Dedifferentiated amniotic fluid mesenchymal stem cell (primary cell): ENCODE results near the gene ATAT1.

Experiments
- DNase-seq: peaks from one replicate; pipeline ENCODE4 v3.0.0-alpha.2; 2016; ENCODE audit errors: extremely low spot score

Gene ATAT1

DNA sequence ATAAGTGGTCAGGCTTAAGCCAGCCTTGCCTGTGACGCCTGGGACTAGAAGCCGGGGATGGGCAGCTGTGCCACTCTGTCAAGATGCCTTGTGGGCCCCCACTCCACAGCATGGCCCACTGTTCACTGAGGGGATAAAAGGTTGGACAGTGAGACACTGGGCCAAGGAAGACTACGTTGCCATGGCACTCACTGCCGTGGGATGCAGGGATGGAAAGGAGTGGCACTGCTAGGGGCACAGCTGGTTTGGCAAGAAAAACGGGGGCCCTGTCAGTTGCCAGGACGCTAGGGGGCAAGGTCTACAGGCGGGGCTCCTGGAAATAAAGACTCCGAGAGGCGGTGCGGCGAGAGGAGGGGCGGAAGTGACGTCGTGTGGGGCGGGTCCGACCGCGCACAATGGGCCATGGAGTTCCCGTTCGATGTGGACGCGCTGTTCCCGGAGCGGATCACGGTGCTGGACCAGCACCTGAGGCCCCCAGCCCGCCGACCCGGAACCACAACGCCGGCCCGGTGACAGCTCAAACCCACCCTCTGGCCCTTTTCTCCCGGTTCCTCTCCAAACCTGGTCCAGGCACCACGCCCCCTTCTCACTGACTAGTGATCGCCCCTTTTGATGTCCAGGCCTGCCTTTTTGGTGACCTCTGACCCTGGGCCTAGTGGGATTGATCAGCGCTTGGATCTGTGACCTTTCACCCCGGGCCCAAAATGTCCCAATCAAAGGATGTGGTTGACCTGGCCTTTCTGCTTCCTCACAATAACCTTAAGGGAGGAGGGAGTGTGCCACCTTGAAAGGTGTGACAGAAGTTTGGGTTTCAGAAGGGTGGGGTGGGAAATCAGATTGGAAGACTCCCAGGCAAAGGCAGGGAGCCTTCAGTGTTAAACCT lies at the start of gene ATAT1:
ATAT1 (plus strand) TSS at position 391 of the 883 bp plus-strand sequence.
- DNase-seq, result peak; percentile 77

DNA sequence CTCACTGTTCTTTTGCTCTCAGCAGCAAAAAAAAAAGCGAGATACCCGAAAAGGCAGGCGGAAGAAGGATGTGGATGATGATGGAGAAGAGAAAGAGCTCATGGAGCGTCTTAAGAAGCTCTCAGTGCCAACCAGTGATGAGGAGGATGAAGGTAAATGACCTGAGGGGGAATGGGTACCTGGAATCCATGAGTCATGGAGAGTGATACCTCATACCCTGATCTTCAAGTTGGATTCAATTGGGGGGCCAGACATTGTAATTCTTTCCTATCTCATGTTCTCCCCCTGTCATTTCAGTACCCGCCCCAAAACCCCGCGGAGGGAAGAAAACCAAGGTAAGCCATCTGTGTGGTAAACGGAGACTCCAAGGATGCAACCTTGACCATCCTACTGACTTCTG lies 48.6 kb upstream of the ATAT1 start:
- DNase-seq, result no peak

DNA sequence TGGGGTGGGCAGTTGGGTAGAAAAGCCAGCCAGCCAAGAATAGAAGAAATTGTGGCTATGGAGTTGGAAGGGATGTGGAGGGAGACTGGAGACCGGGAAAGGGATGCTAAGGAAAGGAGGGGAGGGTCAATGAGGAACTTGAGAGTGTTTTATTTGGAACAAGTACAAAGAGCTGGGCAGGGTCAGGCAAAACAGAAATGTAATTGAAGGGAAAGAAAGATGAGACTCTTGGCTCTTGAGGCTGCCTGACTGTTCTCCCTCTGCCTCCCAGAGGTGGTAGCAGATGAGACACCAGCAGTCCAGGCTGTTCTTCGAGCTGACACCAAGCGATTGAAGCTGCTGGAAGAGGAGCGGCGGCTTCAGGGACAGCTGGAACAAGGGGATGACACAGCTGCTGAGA lies 42.8 kb upstream of the ATAT1 start:
- no peak for DNase-seq

DNA sequence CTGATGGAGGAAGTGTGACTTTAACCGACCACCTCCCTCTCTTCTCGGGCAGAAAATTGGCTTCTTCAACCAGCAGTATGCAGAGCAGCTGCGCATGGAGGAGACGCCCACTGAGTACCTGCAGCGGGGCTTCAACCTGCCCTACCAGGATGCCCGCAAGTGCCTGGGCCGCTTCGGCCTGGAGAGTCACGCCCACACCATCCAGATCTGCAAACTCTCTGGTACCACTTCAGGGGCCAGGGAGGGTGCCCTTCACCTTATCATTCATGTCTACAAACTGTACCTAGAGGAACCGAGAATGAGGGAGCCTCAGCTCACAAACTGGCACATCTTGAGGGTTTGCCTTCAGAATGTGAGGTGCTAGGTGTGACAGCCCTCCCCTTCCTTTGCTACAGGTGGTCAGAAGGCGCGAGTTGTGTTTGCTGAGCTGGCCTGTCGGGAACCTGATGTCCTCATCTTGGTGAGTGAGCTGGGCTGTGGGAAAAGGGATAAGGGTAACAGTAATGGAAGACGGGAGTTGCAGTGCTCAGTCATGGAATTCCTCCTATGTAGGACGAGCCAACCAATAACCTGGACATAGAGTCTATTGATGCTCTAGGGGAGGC lies 36.8 kb upstream of the ATAT1 start:
- no peak for DNase-seq

DNA sequence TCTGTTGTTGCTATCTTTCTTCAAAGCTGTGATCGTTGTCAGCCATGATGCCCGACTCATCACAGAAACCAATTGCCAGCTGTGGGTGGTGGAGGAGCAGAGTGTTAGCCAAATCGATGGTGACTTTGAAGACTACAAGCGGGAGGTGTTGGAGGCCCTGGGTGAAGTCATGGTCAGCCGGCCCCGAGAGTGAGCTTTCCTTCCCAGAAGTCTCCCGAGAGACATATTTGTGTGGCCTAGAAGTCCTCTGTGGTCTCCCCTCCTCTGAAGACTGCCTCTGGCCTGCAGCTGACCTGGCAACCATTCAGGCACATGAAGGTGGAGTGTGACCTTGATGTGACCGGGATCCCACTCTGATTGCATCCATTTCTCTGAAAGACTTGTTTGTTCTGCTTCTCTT lies 36.2 kb upstream of the ATAT1 start:
- DNase-seq, result no peak

DNA sequence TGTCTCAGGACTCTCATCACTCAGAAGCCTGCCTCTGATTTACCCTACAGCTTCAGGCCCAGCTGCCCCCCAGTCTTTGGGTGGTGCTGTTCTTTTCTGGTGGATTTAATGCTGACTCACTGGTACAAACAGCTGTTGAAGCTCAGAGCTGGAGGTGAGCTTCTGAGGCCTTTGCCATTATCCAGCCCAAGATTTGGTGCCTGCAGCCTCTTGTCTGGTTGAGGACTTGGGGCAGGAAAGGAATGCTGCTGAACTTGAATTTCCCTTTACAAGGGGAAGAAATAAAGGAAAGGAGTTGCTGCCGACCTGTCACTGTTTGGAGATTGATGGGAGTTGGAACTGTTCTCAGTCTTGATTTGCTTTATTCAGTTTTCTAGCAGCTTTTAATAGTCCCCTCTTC lies 35.7 kb upstream of the ATAT1 start:
- peak; percentile 45 for DNase-seq

DNA sequence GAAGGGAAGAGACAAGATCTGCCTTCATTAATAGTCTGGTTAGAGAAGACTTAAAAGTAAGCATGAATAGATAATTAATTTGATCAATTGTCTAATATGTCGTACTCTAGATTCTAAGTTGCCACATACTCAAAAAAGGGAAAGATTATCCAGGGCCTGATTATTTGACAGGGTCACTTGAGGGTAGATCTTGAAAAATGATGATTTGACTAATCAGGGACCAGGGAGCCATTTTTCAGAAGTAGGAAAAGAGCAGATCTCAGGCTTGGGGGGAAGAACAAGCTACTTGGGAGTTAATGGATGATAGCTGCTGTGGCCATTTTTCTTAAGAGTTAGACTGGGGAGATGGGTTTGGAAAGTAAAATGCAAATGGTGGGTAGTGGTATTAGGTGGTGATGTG lies 34.4 kb upstream of the ATAT1 start:
- no peak for DNase-seq

DNA sequence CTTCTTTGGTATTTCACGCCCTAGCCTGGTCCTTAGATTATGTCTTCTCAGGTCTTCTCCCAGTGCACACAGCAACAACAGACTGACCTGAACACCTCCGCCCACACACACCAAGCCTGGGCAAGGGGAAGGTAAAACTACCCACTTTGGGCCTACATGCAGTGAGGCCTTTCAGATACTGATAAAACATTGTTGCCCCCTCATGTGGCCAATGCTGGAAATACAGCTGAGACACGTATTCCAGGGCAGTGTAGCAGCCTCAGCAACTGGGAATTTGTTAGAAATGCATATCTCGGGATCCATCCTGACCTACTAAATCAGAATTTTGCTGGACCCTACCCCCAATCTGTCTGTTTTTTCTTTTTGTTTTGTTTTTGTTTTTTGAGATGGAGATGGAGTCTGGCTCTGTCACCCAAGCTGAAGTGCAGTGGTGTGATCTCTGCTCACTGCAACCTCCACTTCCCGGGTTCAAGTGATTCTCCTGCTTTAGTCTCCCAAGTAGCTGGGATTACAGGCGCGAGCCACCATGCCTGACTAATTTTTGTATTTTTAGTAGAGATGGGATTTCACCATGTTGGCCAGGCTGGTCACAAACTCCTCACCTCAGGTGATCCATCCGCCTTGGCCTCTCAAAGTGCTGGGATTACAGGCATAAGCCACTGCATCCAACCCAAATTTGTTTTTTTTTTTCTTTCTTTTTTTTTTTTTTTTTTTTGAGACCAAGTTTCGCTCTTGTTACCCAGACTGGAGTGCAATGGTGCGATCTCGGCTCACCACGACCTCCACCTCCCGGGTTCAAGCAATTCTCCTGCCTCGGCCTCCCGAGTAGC lies 29.1 kb upstream of the ATAT1 start:
- peak; percentile 74 for DNase-seq

DNA sequence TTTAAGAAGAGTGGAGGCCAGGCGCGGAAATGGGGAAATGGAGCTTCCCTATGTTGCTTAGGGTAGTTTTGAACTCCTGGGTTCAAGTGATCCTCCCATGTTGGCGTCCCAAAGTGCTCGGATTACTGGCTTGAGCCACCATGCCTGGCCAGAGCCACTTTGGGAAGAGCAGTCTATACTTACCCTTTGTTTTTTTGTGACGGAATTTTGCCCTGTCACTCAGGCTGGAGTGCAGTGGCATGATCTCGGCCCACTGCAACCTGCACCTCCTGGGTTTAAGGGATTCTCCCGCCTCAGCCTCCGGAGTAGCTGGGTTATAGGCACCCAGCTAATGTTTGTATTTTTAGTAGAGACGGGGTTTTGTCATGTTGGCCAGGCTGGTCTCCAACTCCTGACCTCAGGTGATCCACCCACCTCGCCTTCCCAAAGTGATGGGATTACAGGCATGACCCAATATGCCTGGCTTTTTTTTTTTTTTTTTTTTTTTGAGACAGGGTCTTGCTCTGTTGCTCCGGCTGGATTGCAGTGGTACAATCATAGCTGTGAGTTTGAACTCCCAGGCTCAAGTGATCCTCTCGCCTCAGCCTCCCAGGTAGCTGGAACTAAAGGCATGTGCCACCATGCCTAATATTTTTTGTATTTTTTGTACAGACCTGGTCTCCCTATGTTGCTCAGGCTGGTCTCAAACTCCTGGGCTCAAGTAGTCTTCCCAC lies 27.6 kb upstream of the ATAT1 start:
- DNase-seq, result no peak

DNA sequence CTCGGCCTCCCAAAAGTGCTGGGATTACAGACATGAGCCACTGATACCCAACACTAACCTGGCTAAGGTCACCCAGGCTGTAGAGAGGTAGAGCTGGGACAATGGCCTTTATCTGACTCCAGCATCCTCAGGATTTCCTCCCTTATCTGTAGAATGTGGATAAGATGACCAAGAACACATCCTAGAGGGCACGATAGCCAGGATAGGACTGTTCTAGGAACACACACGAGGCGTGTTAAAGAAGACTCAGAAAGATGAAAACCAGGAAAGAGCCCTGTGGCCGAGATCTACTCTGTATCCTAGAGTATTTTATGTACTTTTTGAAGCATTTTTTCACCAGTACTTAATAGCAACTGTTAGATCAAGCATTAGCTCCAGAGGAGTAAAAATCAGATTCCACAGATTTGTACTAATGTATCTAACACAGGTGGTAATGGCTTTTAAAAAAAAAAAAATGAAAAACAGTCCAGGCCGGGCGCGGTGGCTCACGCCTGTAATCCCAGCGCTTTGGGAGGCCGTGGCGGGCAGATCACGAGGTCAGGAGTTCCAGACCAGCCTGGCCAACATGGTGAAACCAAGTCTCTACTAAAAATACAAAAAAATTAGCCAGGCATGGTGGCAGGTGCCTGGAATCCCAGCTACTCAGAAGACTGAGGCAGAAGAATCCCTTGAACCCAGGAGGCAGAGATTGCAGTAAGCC lies 26.9 kb upstream of the ATAT1 start:
- DNase-seq, result no peak

DNA sequence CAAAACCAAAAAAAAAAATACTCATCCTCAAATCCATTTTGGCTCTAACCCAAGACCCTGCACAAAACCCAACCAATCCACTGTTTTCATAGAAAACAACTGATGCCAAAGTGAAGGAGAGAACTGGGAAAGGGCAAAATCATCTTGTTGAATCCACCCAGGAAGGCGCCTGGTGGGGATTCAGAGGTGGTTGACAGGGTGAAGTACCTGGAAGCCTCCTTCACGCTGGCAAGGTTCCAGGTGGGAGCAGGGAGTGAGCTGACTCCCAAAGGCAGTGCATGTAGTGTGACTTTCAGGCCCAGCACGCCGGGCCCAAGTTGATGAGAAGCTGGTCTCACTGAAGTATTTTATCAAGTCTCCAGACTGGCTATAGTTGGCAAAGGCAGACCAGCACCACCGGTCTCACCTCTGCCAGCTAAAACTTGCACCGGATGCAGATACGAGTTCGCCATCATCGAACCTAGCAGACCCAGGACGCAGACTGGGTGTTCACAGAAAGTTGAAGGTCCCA lies 26.2 kb upstream of the ATAT1 start:
- no peak for DNase-seq

DNA sequence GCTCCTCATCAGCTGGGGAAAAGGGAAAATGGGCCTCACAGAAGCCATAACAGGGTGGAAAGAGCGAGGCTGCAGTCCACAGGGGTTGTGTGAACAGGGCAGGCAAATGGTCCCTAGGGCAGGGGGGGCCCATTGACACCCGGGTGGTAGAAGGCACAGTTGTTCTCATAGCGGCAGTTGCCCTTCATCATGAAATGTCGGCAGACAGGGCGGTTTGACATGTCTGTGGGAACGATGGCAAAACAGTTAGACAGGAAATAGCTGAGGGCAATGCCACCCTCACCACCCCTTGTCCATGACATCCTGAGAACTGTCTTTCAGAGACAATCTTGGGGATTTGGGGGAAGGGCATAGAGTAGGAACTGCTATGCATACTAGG lies 25.2 kb upstream of the ATAT1 start:
- DNase-seq, result no peak

DNA sequence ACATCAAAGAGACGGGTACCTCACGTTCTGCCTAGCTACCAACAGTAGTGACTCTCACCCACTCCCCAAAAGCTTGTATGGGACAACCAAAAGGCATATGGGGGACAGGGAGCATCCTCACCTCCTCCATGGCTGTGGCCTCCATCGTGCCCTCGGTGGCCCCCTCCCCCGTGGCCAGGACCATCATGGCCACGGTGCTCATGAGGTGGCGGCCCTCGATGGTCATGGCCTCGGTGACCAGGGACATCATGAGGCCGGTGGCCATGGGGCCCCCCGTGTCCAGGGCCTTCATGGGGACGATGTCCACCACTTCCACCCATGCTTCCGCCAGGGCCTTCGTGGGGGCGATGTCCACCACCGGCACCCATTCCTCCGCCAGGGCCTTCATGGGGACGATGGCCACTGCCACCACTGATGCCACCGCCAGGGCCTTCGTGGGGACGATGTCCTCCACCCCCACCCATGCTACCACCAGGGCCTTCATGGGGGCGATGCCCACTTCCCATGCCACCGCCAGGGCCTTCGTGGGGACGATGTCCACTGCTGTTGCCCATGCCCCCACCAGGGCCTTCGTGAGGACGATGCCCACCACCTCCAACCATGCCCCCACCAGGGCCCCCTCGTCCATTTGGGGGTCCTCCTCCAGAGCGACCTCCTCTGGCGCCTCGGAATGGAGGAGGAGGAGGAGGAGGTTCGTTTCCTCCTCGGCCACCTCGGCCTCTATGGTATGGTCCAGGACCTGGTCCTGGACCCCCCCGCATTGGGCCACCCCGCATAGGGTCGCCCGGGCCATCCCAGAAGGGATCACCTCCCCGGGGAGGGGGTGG lies 24.6 kb upstream of the ATAT1 start:
- no peak for DNase-seq

DNA sequence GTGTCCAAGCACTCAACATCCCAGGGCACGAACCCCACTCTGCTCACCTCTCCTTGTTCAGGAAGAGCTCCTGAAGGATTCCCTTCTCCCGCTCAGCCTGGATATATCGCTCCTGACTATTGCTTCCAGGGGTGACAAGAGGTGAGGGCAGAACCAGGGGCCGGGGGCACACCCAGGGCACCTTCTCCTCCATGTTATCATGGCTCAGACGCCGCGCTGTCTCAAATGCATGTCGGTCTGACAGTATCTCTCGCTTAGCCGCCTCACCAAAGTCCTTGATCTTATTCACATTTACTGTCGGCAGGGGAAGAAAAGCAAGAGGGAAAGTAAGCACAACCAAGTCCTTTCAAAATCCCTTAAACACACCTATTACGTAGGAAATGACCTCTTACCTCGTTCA lies 22.7 kb upstream of the ATAT1 start:
- no peak for DNase-seq

DNA sequence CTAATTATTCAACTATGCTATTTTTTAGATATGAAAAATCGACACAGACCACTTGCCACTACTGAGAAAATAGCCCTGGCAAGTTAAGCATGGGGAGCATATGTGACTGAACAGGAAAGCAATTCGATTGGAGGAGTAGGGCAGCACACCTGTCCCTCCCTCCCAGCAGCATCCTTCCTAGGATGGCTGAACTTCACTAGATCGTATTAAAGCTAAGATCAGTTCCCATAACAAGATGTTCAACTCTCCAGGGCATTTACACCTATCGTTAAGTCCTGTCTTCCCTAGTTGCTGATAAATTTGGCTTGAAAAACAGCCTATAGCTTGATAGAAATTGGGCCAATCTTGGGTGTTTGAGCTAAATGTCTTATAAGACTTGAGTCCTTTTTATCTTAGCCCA lies 16.6 kb upstream of the ATAT1 start:
- DNase-seq, result no peak

DNA sequence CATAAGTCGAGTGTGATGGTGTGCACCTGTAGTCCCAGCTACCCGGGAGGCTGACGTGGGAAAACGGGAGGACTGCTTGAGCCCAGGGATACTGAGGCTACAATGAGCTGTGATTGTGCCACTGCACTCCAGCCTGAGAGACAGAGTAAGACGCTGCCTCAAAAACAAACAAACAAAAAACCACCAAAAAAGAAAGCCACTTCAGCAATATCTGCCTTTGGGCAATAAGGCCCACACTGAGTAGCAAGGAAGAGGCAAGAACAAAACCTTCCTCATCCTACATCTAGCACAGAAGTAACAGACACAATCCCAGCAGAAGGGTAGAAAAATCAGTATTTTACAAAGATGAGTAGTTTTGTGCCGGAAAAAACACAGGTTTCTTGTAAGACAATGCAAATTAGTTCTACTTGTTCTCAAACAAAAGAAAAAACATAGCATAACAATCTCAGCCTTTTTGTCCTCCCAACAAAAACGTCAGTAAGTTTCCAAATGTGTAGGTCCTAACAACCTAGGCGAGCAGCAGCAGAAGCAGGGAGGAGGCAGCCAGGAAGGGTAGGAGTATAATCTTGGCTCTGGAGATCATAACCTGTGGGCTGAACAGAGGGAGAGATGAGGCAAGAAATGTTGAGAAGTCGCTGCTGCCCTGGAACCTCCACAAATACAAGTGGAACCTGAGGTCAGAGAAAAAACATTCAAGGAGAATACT lies 15.4 kb upstream of the ATAT1 start:
- DNase-seq, result no peak

DNA sequence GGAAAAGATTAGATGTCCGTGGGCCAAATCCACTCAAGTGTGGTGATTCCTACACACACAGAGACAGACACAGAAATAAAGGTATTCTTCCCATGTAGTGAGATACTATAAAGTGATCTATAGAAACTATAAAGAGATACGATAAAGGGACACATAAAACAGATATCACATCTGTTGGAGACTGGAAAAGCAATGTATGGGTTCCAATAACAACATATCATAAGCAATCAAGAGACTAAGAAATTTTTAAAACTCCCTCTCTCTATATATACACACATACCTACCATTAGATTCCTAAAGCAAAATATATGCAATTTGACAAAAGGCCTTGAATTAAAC lies 14.8 kb upstream of the ATAT1 start:
- no peak for DNase-seq

DNA sequence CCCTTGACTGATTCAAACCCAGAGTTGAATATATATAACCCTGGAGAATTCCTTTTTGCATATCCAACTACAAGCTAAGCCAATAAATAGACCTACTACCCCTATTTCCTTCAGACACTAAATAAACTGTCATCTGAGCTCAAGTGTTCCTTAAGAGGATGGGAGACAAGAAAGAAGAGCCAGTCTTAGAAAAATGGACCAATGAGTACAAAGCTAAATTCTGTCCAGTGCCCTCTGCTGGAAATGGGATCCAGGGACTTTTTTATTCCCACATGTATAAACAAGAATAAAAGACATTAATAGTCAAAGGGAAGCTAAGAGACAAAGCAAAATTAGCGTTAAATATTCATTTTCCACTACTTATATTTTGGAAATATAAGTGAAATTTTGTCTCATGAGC lies 14.5 kb upstream of the ATAT1 start:
- peak; percentile 52 for DNase-seq

DNA sequence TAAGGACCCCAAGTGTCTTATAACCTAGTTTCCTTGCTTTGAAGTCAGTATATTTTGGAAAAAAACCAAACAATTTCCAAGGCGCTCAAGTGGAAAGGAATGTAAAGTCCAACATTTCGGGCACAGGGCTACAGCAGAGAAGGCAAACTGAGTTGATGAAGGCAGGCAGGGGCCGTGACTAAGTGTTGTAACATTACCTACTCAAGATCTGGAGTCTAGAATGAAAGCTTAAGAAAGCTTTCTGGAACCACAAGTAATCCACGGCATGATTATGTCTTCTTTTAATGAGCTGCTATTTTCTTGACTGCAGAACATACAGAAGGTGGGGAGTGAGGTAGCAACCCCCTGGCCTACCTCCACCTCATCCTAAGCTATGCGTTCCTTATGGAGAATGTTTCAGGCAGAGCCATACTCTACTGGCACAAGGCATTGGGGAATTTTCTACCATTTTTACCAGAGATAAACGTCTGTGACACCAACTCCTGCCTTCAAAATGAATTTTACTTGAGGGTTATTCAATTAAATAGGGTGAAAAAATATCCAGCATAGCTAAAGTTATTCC lies 13.9 kb upstream of the ATAT1 start:
- DNase-seq, result peak; percentile 43
